Hepatocyte (in vitro differentiated cells): ENCODE measurements around the gene PFDN6. TPM values are rescaled to one million over a fixed set of nuclear protein-coding genes. Genes with fewer than 3 reads are reported as not detected.
A peak's percentile ranks its signal among the peaks of the same experiment; 100 is the strongest.

Source experiments
- DNase-seq: peaks from one replicate; pipeline ENCODE4 v3.0.0-alpha.2; 2016; ENCODE audit warnings: low spot score
- H2AFZ ChIP-seq: fragments of 200-600 bp; sonication (generic); 2 replicates; pipeline ENCODE4 v1.6.0; 2016; ENCODE audit warnings: antibody characterized with exemption, mild to moderate bottlenecking
- H3K27ac ChIP-seq: fragments of 200-600 bp; sonication (generic); 2 replicates; pipeline ENCODE4 v1.5.1; 2016; ENCODE audit warnings: mild to moderate bottlenecking
- H3K27me3 ChIP-seq: fragments of 200-600 bp; sonication (generic); 2 replicates; pipeline ENCODE4 v1.6.1; 2016
- H3K36me3 ChIP-seq: fragments of 200-600 bp; sonication (generic); replicated peaks from 2 replicates; pipeline ENCODE4 v1.5.1; 2016; ENCODE audit warnings: low read depth; ENCODE audit not compliant: insufficient read depth
- H3K4me1 ChIP-seq: fragments of 200-600 bp; sonication (generic); 2 replicates; pipeline ENCODE4 v1.5.1; 2016; ENCODE audit warnings: mild to moderate bottlenecking, moderate library complexity; ENCODE audit not compliant: insufficient read depth
- H3K4me2 ChIP-seq: fragments of 200-600 bp; sonication (generic); 2 replicates; pipeline ENCODE4 v1.6.0; 2016
- H3K4me3 ChIP-seq: fragments of 200-600 bp; sonication (generic); 2 replicates; pipeline ENCODE4 v1.5.1; 2016; ENCODE audit warnings: mild to moderate bottlenecking
- H3K79me2 ChIP-seq: fragments of 200-600 bp; sonication (generic); 2 replicates; pipeline ENCODE4 v1.6.0; 2017; ENCODE audit warnings: mild to moderate bottlenecking
- H3K9me2 ChIP-seq: fragments of 200-600 bp; sonication (generic); replicated peaks from 2 replicates; pipeline ENCODE4 v1.6.0; 2017; ENCODE audit warnings: mild to moderate bottlenecking; ENCODE audit not compliant: insufficient read depth
- H3K9me3 ChIP-seq: fragments of 200-600 bp; sonication (generic); 2 replicates; pipeline ENCODE4 v1.5.1; 2016; ENCODE audit warnings: low read depth, mild to moderate bottlenecking
- H4K20me1 ChIP-seq: fragments of 200-600 bp; sonication (generic); 2 replicates; pipeline ENCODE4 v1.6.0; 2016; ENCODE audit warnings: mild to moderate bottlenecking; ENCODE audit not compliant: insufficient read depth, poor library complexity, severe bottlenecking
- CTCF ChIP-seq: fragments of 200-600 bp; sonication (generic); IDR thresholded peaks from 2 replicates; pipeline ENCODE4 v1.5.1; 2016; ENCODE audit warnings: antibody characterized with exemption, mild to moderate bottlenecking; ENCODE audit not compliant: poor library complexity
- EZH2 ChIP-seq: fragments of 200-600 bp; sonication (generic); IDR thresholded peaks from 2 replicates; pipeline ENCODE4 v1.6.1; 2016; ENCODE audit warnings: antibody characterized with exemption, mild to moderate bottlenecking, borderline replicate concordance
- EZH2phosphoT487 ChIP-seq: fragments of 200-600 bp; sonication (generic); IDR thresholded peaks from one replicate; pipeline ENCODE4 v1.6.1; 2018; ENCODE audit warnings: antibody characterized with exemption, mild to moderate bottlenecking, low read depth, moderate library complexity; ENCODE audit not compliant: unreplicated experiment, severe bottlenecking
- WGBS: methylation state at CpG from one replicate; pipeline ENCODE4 v1.1.6; 2016; ENCODE audit warnings: low lambda C conversion rate; ENCODE audit errors: missing lambda C conversion rate; 5-methylcytosine and 5-hydroxymethylcytosine counted together
- polyA plus RNA-seq: library from polyadenylated mRNA; unstranded; fragments of >200 nt; fragmentation: Nextera tagmentation; extraction: Ambion mirVana; gene quantifications from 2 replicates; pipeline ENCODE4 v1.2.1, GENCODE V29; 2016
- total RNA-seq: library from RNA; depleted of rRNA; stranded (reverse); fragments of >200 nt; gene quantifications from 2 replicates; pipeline ENCODE4 v1.2.3, GENCODE V29; 2014

PFDN6 gene
- total RNA-seq (43.9 and 52.7 TPM in 2 replicates), polyA plus RNA-seq (19.5 and 27.2 TPM in 2 replicates)

GRCh38 chr6:33288921-33289783 lies at the start of gene PFDN6, which contains the start of gene WDR46:
PFDN6 (plus strand) TSS chr6:33289601; CDS start chr6:33289857, 256 bp downstream.
WDR46 (minus strand) TSS chr6:33289239; CDS start chr6:33289170, 69 bp downstream.
- H3K9me2 ChIP-seq: no peaks in the 10 kb centered on the region
- H2AFZ ChIP-seq: peak within 1 kb of the TSS; percentile 34
- H3K4me1 ChIP-seq: peaks cover 13% of the 10 kb centered on the region
- peak within 1 kb of the TSS; percentile 54 for H3K27ac ChIP-seq
- WGBS: 1% methylated on average over 42 of the region's 43 CpGs
- peak; percentile 87 for DNase-seq
- H4K20me1 ChIP-seq: no peaks in the 10 kb centered on the region
- no peaks in the 10 kb centered on the region for H3K27me3 ChIP-seq
- TF ChIP-seq EZH2: no peak
- TF ChIP-seq CTCF: no peak
- no peak for TF ChIP-seq EZH2phosphoT487
- peak within 1 kb of the TSS; percentile 26 for H3K4me3 ChIP-seq
- H3K79me2 ChIP-seq: peaks cover 29% of the 10 kb centered on the region
- no peaks in the 10 kb centered on the region for H3K9me3 ChIP-seq
- peak within 1 kb of the TSS; percentile 88 for H3K4me2 ChIP-seq
- H3K36me3 ChIP-seq: no peaks in the 10 kb centered on the region

GRCh38 chr6:33241968-33242367 lies 47.4 kb upstream of the PFDN6 start:
- H3K4me3 ChIP-seq: no peak overlapping the region
- no peak overlapping the region for H3K4me2 ChIP-seq
- H3K27me3 ChIP-seq: peaks cover 7% of the 10 kb centered on the region
- no peaks in the 10 kb centered on the region for H3K4me1 ChIP-seq
- no peaks in the 10 kb centered on the region for H3K79me2 ChIP-seq
- H3K9me2 ChIP-seq: no peaks in the 10 kb centered on the region
- no peak overlapping the region for H3K27ac ChIP-seq
- DNase-seq: no peak
- no peaks in the 10 kb centered on the region for H3K9me3 ChIP-seq
- H3K36me3 ChIP-seq: no peaks in the 10 kb centered on the region
- no peaks in the 10 kb centered on the region for H4K20me1 ChIP-seq
- TF ChIP-seq EZH2phosphoT487 (no peak), CTCF (no peak), EZH2 (no peak)
- H2AFZ ChIP-seq: no peak overlapping the region
- WGBS: 74% methylated on average over 3 of the region's 3 CpGs

GRCh38 chr6:33243476-33243875 lies 45.9 kb upstream of the PFDN6 start:
- H3K36me3 ChIP-seq: no peaks in the 10 kb centered on the region
- H3K4me2 ChIP-seq: no peak overlapping the region
- whole genome bisulfite sequencing: 64% methylated on average over 1 of the region's 1 CpG
- peaks cover 7% of the 10 kb centered on the region for H3K27me3 ChIP-seq
- no peaks in the 10 kb centered on the region for H4K20me1 ChIP-seq
- DNase-seq: no peak
- no peaks in the 10 kb centered on the region for H3K9me2 ChIP-seq
- no peaks in the 10 kb centered on the region for H3K4me1 ChIP-seq
- no peak overlapping the region for H3K27ac ChIP-seq
- no peak overlapping the region for H2AFZ ChIP-seq
- no peaks in the 10 kb centered on the region for H3K79me2 ChIP-seq
- TF ChIP-seq EZH2phosphoT487 (no peak), CTCF (no peak), EZH2 (no peak)
- H3K9me3 ChIP-seq: no peaks in the 10 kb centered on the region
- H3K4me3 ChIP-seq: no peak overlapping the region
